GM18508 (cell line): ENCODE measurements around the gene OR2D3.
"Not testable (repeated sequence)": the region's sequence is repeated elsewhere in the genome, so short reads cannot be mapped to it uniquely, and the experiment has no call there.

Experiments
- ATAC-seq: cut with Tn5 transposase; IDR thresholded peaks from one replicate; pipeline ENCODE4 v1.9.1; 2021; ENCODE audit warnings: moderate number of reproducible peaks; ENCODE audit not compliant: insufficient read depth, unreplicated experiment

Gene OR2D3, protein sequence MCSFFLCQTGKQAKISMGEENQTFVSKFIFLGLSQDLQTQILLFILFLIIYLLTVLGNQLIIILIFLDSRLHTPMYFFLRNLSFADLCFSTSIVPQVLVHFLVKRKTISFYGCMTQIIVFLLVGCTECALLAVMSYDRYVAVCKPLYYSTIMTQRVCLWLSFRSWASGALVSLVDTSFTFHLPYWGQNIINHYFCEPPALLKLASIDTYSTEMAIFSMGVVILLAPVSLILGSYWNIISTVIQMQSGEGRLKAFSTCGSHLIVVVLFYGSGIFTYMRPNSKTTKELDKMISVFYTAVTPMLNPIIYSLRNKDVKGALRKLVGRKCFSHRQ

DNA sequence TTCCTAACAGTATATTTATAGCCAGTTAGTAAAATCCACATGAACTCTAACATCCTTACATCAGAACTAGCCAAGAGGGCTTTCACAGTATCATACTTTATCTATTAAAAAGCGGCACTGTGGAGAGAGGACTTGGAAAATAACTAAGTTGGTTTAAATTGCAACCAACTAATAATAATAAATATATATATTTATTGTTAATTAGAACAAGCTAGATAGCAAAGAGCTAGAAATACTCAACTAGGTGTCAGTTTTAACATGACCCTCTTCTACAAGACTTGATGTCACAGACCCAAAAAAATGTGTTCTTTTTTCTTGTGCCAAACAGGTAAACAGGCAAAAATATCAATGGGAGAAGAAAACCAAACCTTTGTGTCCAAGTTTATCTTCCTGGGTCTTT lies at the start of gene OR2D3:
Gene OR2D3, plus strand, starts transcription at position 301 of the 400 bp plus-strand sequence. Its CDS starts 0 bp downstream, at position 301.
- ATAC-seq = no peak

- no peak for ATAC-seq
These were observed 49.5 kb upstream of the OR2D3 start for GRCh38 chr11:6871278-6871677.

- no peak for ATAC-seq
These were observed 45.0 kb upstream of the OR2D3 start for GRCh38 chr11:6875761-6876160.

- no peak for ATAC-seq
These were observed 44.5 kb upstream of the OR2D3 start, which contains the start of gene OR10A4 for GRCh38 chr11:6876325-6876724. Gene OR10A4, plus strand, starts transcription at chr11:6876625. Its CDS starts 23 bp downstream, at chr11:6876648.

GRCh38 chr11:6876914-6877313 lies 43.9 kb upstream of the OR2D3 start:
- ATAC-seq = no peak

GRCh38 chr11:6882751-6883150 lies 38.1 kb upstream of the OR2D3 start:
- ATAC-seq = no peak

DNA sequence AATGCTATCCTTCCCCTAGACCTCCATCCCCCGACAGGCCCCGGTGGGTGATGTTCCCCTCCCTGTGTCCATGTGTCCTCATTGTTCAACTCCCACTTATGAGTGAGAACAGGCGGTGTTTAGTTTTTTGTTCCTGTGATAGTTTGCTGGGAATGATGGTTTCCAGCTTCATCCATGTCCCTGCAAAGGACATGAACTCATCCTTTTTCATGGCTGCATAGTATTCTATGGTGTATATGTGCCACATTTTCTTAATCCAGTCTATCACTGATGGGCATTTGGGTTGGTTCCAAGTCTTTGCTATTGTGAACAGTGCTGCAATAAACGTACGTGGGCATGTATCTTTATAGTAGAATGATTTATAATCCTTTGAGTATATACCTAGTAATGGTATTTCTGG lies 33.1 kb upstream of the OR2D3 start:
- ATAC-seq = not testable (repeated sequence)

DNA sequence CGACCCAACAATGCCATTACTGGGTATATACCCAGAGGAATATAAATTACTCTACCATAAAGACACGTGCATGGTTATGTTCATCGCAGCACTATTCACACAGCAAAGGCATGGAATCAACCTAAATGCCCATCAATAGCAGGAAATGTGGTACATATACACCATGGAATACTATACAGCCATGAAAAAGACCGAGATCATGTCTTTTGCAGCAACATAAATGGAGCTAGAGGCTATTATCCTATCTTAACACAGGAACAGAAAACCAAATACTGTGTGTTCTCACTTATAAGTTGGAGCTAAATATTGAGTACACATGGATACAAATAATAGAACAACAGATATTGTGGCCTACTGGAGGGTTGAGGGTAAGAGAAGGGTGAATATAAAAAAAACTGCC lies 32.0 kb upstream of the OR2D3 start:
- ATAC-seq = no peak

GRCh38 chr11:6889835-6890234 lies 31.0 kb upstream of the OR2D3 start:
- ATAC-seq = no peak

DNA sequence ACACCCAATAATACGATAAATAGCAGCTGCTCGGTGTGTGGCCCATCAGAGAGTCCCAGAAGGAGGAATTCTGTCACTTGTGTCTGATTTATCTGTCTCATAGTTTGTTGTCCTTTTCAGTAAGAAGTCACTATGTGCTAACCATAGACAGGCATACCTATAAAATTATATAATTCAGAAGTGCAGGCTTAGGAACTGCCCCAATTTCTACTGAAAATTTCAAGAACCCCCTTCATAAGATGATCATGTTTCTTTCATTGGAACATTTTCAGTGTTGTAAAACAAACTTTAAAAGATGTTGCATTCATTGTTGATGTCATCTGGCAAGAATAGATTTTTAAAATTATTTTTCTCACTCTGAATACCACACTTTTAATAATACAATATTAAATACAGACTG lies 28.4 kb upstream of the OR2D3 start, which contains the start of gene OR2D2:
Gene OR2D2, minus strand, starts transcription at position 101 of the 400 bp plus-strand sequence. Its CDS starts 0 bp downstream, at position 101.
- no peak for ATAC-seq

DNA sequence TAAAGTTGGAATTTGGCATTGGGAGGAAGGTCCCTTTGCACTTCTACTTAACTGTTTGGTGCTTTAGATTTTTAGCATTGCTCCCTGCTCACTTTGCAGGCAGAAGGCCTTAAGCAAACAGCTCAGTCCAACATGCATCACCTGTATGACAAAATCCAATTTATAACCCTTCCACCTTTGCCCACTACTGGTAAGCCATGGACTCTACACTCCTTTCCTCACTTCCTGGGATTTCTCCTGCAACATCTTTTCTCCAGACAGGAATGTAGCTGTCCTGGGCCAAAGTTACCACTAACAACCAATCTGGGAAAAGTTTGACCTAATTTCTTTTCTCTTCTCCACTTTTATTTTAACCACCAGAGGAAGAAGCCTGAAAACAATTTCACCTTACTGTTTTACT lies 26.7 kb upstream of the OR2D3 start:
- ATAC-seq = no peak

- ATAC-seq = no peak
These were observed 25.8 kb upstream of the OR2D3 start for GRCh38 chr11:6895010-6895409.

DNA sequence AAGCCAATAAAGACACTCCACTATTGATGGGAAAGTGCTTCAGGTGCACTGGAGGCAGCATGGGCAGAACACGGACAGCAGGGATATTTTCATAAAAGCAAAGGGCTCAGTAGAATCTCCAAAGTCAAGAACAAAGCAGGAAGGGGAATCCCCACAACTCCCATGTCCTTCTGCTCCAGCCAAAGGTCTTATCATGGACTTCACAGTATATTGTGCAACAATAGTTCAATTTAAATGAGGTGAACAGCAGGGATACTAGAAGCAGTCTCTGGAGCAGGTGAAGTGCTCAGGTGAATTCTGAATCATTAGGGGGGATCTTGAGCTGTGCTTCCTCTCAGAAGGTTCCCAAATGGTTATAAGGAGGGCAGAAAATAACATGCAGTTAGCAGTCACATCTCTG lies 21.9 kb upstream of the OR2D3 start:
- ATAC-seq = no peak

- ATAC-seq = no peak
These were observed 20.3 kb upstream of the OR2D3 start for GRCh38 chr11:6900327-6900999.

- not testable (repeated sequence) for ATAC-seq
These were observed 16.0 kb upstream of the OR2D3 start for GRCh38 chr11:6904804-6905203.

- ATAC-seq = no peak
These were observed 9.4 kb upstream of the OR2D3 start for GRCh38 chr11:6911378-6911777.

- ATAC-seq = no peak
These were observed 8.9 kb upstream of the OR2D3 start for GRCh38 chr11:6911948-6912347.

DNA sequence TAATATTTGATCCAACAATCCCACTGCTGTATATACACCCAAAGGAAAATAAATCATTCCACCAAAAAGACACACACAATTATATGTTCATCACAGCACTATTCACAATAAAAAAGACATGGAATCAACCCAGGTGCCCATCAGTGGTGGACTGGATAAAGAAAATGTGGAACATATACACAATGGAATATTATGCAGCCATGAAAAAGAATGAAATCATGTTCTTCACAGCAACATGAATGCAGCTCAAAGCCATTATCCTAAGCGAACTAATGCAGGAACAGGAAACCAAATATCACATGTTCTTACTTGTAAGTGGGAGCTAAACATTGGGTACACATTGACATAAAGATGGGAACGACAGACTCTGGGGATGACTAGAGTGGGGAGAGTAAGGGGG lies 1.1 kb upstream of the OR2D3 start:
- no peak for ATAC-seq

DNA sequence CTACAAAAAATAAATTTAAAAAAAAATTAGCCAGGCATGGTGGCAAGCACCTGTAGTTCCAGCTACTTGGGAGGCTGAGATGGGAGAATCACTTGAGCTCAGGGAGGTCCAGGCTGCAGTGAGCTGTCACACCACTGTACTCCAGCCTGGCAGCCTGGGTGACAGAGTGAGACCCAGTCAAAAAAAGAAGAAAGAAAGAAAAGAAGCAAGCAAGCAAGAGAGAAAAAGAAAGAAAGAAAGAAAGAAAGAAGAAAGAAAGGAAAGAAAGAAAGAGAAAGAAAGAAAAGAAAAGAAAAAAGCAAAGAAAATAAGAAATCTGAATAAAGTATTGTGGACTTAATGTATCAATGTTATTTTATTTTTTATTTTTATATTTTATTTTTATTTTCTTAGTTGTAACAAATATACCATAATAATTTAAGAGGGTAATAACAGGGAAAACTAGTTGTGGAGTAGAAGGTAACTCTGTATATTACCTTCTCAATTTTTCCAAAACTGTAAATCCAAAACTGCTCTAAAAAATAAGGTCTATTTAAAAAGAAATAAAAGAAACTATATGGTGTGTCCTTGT lies 4.3 kb downstream of the OR2D3 start:
- no peak for ATAC-seq

DNA sequence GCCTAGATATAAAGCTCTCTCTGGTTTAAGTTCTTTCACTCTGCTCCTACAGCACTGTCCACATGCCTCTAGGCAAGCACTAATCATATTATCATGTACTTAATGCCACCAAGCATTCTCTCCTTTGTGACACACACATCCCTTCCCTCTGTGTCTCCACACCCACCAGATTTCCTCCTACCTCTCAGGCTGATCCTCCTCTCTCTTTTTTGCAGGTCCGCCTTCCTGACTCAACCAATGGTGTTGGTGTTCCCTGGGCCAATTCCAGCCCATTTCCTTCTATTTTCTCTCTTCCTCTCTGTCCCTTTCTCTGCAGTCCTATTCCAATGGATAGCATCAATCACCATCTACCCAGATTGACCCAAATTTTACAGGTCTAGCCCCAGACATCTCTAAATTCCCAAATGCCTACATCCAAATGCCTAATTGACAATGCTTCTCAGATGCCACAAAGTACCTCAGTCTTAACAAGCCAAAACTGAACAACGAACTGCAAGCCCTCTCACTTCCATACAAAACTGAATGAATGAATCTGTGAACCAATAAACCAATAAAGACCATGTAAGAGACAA lies 4.9 kb downstream of the OR2D3 start:
- no peak for ATAC-seq
